Measurements from ENCODE around the gene ZWINT. TPM values are rescaled to one million over a fixed set of nuclear protein-coding genes. Genes with fewer than 3 reads are reported as not detected.

ZWINT gene
- total RNA-seq, 4 donors from 2014 or later = 0.63 to 3.9 (median 2.4) TPM; not detected in 1

DNA sequence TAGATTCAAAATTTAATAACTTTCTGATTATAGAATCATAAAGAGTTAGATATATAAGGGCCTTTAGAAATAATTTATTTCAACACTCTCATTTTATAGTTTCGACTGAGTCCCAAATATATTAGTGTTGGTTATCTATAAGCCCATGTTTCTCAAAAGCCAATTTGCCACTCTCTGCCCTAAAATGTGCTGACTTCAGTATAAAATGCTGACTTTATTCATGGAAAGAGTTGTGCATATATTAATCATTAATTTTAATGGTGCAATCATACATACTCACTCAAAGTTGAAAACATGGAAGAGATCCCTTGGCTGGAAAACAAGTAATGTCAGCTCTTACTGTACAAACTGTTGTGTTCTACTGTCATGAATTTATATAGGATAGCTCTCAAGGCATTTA is 19.4 kb downstream of the ZWINT start:
- TF ChIP-seq EP300 (IDR thresholded peaks at IDR 0.05) = no peak
- TF ChIP-seq CTCF (IDR thresholded peaks at IDR 0.05) = no peak
- no peak for TF ChIP-seq POLR2A (IDR thresholded peaks at IDR 0.05)

GRCh38 chr10:56329961-56330360 is 31.1 kb downstream of the ZWINT start:
- no peak overlapping the region for H3K27ac ChIP-seq
- 94 to 97% methylated on average over 2 of the region's 2 CpGs for whole genome bisulfite sequencing, 2 donors
- no peak for DNase-seq (ENCODE audit: low spot score in 2 of 2)
- TF ChIP-seq CTCF (IDR thresholded peaks at IDR 0.05) (no peak), EP300 (IDR thresholded peaks at IDR 0.05) (no peak)
- no peaks in the 10 kb centered on the region for H3K4me1 ChIP-seq
- no peaks in the 10 kb centered on the region for H3K36me3 ChIP-seq
- H3K27me3 ChIP-seq = no peaks in the 10 kb centered on the region
- no peak overlapping the region for H3K4me3 ChIP-seq
- peaks cover 0 to 5% (median 0%) of the 10 kb centered on the region in 4 donors for H3K9me3 ChIP-seq

More for the DNA sequence above, 19.4 kb downstream of the ZWINT start:
- H3K9me3 ChIP-seq = peaks cover 0 to 10% (median 3%) of the 10 kb centered on the region in 4 donors
- no peak for DNase-seq (ENCODE audit: low spot score in 2 of 2)
- H3K27me3 ChIP-seq = no peaks in the 10 kb centered on the region
- no peaks in the 10 kb centered on the region for H3K4me1 ChIP-seq
- WGBS, 2 donors = 86 to 96% methylated on average over 1 of the region's 1 CpG
- H3K36me3 ChIP-seq = no peaks in the 10 kb centered on the region
- H3K27ac ChIP-seq = no peak overlapping the region
- no peak overlapping the region for H3K4me3 ChIP-seq

DNA sequence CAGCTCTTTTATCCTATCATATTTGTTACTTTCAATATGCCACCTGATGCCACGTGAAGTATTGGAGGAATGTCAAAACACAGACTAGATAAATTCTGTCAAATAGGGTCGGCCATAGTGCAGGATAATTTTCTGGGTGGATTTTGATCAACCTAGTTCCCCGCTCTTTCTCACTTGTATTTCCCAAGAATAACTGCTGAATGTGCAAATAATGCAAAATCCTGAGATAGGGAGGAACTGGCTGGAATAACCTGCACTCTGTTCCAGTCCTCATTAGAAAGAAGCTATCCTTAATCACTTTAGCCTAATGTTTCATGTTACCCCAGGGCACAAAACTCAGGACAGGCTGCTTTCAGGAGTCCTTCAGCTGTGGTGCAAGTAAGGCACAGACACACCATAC is 33.9 kb downstream of the ZWINT start:
- no peak for DNase-seq (ENCODE audit: low spot score in 2 of 2)
- no peaks in the 10 kb centered on the region for H3K9me3 ChIP-seq
- H3K4me3 ChIP-seq = no peak overlapping the region
- H3K27ac ChIP-seq = no peak overlapping the region
- no peaks in the 10 kb centered on the region for H3K36me3 ChIP-seq
- TF ChIP-seq CTCF (IDR thresholded peaks at IDR 0.05) (no peak), EP300 (IDR thresholded peaks at IDR 0.05) (no peak), POLR2A (IDR thresholded peaks at IDR 0.05) (no peak)
- H3K4me1 ChIP-seq = no peaks in the 10 kb centered on the region
- 80 to 85% methylated on average over 3 of the region's 3 CpGs for WGBS, 2 donors
- no peaks in the 10 kb centered on the region for H3K27me3 ChIP-seq

DNA sequence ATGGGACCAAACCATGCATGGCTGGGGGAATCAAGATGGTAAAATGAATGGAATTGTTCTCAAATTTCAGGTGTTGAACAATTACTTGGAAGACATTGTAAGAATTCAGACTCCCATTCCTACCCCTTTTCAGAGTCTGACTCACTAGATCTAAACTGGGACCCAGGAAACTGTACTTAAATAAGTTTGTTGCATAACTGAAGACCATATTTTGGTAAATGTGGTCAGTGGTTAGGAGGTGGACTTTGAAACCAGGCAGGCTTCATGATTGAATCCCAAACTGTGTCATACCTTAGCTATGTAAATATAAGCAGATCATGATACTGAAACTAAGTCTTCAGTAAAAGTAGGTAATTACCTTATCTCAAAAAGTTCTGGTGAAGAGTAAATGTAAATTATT is 41.7 kb downstream of the ZWINT start:
- H3K4me3 ChIP-seq = no peak overlapping the region
- H3K27me3 ChIP-seq = no peaks in the 10 kb centered on the region
- H3K9me3 ChIP-seq = peaks cover 0 to 3% (median 0%) of the 10 kb centered on the region in 4 donors
- DNase-seq (ENCODE audit: low spot score in 2 of 2) = no peak
- no peaks in the 10 kb centered on the region for H3K36me3 ChIP-seq
- no peaks in the 10 kb centered on the region for H3K4me1 ChIP-seq
- TF ChIP-seq POLR2A (IDR thresholded peaks at IDR 0.05) = no peak
- no peak for TF ChIP-seq EP300 (IDR thresholded peaks at IDR 0.05)
- no peak for TF ChIP-seq CTCF (IDR thresholded peaks at IDR 0.05)
- no peak overlapping the region for H3K27ac ChIP-seq

GRCh38 chr10:56318816-56319215 is 42.2 kb downstream of the ZWINT start:
- H3K27me3 ChIP-seq = no peaks in the 10 kb centered on the region
- peaks cover 0 to 3% (median 0%) of the 10 kb centered on the region in 4 donors for H3K9me3 ChIP-seq
- no peak overlapping the region for H3K4me3 ChIP-seq
- H3K36me3 ChIP-seq = no peaks in the 10 kb centered on the region
- 66 to 77% methylated on average over 2 of the region's 2 CpGs for WGBS, 2 donors
- no peaks in the 10 kb centered on the region for H3K4me1 ChIP-seq
- no peak overlapping the region for H3K27ac ChIP-seq
- no peak for TF ChIP-seq EP300 (IDR thresholded peaks at IDR 0.05)
- TF ChIP-seq CTCF (IDR thresholded peaks at IDR 0.05) = no peak
- no peak for TF ChIP-seq POLR2A (IDR thresholded peaks at IDR 0.05)
- no peak for DNase-seq (ENCODE audit: low spot score in 2 of 2)

All from tibial nerve (tissue), 4 donors.